Upper lobe of right lung (tissue), 1 donor: ENCODE measurements around the gene SLC9A9. TPM values are rescaled to one million over a fixed set of nuclear protein-coding genes. Genes with fewer than 3 reads are reported as not detected.

ENCODE experiments used
- ATAC-seq: fragments of 200-7000 bp; cut with Tn5 transposase; one replicate; pipeline ENCODE4 v1.9.1; 2020; ENCODE audit warnings: mild to moderate bottlenecking, moderate library complexity
- DNase-seq: peaks from one replicate; pipeline ENCODE4 v3.0.0-alpha.2; 2020
- H3K27ac ChIP-seq: fragments of 200-600 bp; one replicate; pipeline ENCODE4 v1.8.0; 2022
- H3K27me3 ChIP-seq: fragments of 200-600 bp; one replicate; pipeline ENCODE4 v1.8.0; 2022; ENCODE audit warnings: mild to moderate bottlenecking
- H3K36me3 ChIP-seq: fragments of 200-600 bp; one replicate; pipeline ENCODE4 v1.8.0; 2022
- H3K4me1 ChIP-seq: fragments of 200-600 bp; one replicate; pipeline ENCODE4 v1.8.0; 2022
- H3K4me3 ChIP-seq: fragments of 200-600 bp; one replicate; pipeline ENCODE4 v1.8.0; 2022; ENCODE audit warnings: mild to moderate bottlenecking
- H3K9me3 ChIP-seq: fragments of 200-600 bp; one replicate; pipeline ENCODE4 v1.8.0; 2022
- CTCF ChIP-seq: fragments of 200-600 bp; IDR thresholded peaks from one replicate; pipeline ENCODE4 v1.8.0; 2022; ENCODE audit warnings: antibody characterized with exemption
- intact Hi-C: fragments of 100-400 bp; cut with DNase I; formaldehyde crosslinking; loops from one replicate; pipeline ENCODE4 v1.11.0; 2022
- total RNA-seq: library from RNA; stranded (reverse); fragmentation: NEBNext Ultra II Directional; extraction: Animal tissue kit (Norgen Biotek cat#: 25700); gene quantifications from one replicate; pipeline ENCODE4 v1.2.1, GENCODE V29; 2021
- donor health status: DM: no; HTN: yes; CAD: no; lungs with severe emphysema.

The SLC9A9 gene
- total RNA-seq, 1 donor from 2014 or later, result 13.3 TPM

GRCh38 chr3:143850877-143851276 is 2.6 kb upstream of the SLC9A9 start:
- H3K9me3 ChIP-seq, result no peaks in the 10 kb centered on the region
- no peak overlapping the region for H3K4me3 ChIP-seq
- H3K36me3 ChIP-seq, result no peaks in the 10 kb centered on the region
- intact Hi-C loops, result no loop called here
- H3K27ac ChIP-seq, result no peak overlapping the region
- no peak for TF ChIP-seq CTCF
- H3K4me1 ChIP-seq, result peaks cover 13% of the 10 kb centered on the region
- ATAC-seq (no peak), DNase-seq (no peak)
- no peaks in the 10 kb centered on the region for H3K27me3 ChIP-seq

GRCh38 chr3:143849854-143850549 is 1.7 kb upstream of the SLC9A9 start:
- Histone ChIP-seq H3K4me1 (peaks cover 13% of the 10 kb centered on the region), H3K27ac (no peak overlapping the region), H3K4me3 (no peak overlapping the region), H3K36me3 (no peaks in the 10 kb centered on the region), H3K27me3 (no peaks in the 10 kb centered on the region), H3K9me3 (no peaks in the 10 kb centered on the region)
- TF ChIP-seq CTCF, result no peak
- ATAC-seq, result no peak
- DNase-seq, result no peak
- intact Hi-C loops, result no loop called here

GRCh38 chr3:143848704-143849103 is 436 bp upstream of the SLC9A9 start:
- H3K27ac ChIP-seq, result no peak overlapping the region
- no peak for DNase-seq
- H3K27me3 ChIP-seq, result no peaks in the 10 kb centered on the region
- H3K4me3 ChIP-seq, result peak overlapping the region; percentile 69
- no peak for TF ChIP-seq CTCF
- H3K4me1 ChIP-seq, result peaks cover 13% of the 10 kb centered on the region
- no peak for ATAC-seq
- intact Hi-C loops, result no loop called here
- no peaks in the 10 kb centered on the region for H3K36me3 ChIP-seq
- no peaks in the 10 kb centered on the region for H3K9me3 ChIP-seq

GRCh38 chr3:143843587-143843986 is 4.7 kb downstream of the SLC9A9 start:
- no peak for ATAC-seq
- DNase-seq, result no peak
- Histone ChIP-seq H3K4me3 (no peak overlapping the region), H3K4me1 (peaks cover 2% of the 10 kb centered on the region), H3K27ac (no peak overlapping the region), H3K36me3 (no peaks in the 10 kb centered on the region), H3K9me3 (no peaks in the 10 kb centered on the region), H3K27me3 (no peaks in the 10 kb centered on the region)
- TF ChIP-seq CTCF, result no peak
- intact Hi-C loops, result no loop called here

- intact Hi-C loops, result no loop called here
- TF ChIP-seq CTCF, result no peak
- DNase-seq, result no peak
- Histone ChIP-seq H3K27me3 (no peaks in the 10 kb centered on the region), H3K27ac (no peak overlapping the region), H3K4me3 (no peak overlapping the region), H3K9me3 (no peaks in the 10 kb centered on the region), H3K4me1 (no peaks in the 10 kb centered on the region), H3K36me3 (no peaks in the 10 kb centered on the region)
- ATAC-seq, result no peak
Observed at GRCh38 chr3:143840636-143841035, 7.6 kb downstream of the SLC9A9 start.

- DNase-seq (no peak), ATAC-seq (no peak)
- H3K27ac ChIP-seq, result no peak overlapping the region
- H3K36me3 ChIP-seq, result no peaks in the 10 kb centered on the region
- no peaks in the 10 kb centered on the region for H3K27me3 ChIP-seq
- intact Hi-C loops, result no loop called here
- H3K9me3 ChIP-seq, result no peaks in the 10 kb centered on the region
- no peaks in the 10 kb centered on the region for H3K4me1 ChIP-seq
- TF ChIP-seq CTCF, result no peak
- H3K4me3 ChIP-seq, result no peak overlapping the region
Observed at GRCh38 chr3:143839980-143840379, 8.3 kb downstream of the SLC9A9 start.
